Measurements from ENCODE around the gene MTCL3.

DNA sequence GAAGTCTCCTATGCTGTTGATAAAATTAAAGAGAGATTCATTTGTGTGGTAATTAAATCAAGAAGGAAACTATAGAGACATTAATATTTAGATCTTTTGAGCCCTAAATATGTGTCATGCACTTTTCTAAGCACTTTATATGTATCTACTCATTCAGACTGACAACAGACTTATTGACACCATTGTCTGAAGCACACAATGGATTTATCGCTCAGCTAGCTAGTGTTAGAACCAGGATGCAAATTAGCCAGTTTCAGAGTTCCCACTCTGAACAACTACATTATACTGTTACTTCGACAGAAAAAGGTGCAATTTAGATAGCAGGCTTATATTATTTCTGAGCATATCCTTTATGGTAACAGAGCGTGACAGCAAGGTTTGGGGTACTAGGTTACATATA lies 32.2 kb downstream of the MTCL3 start:
- TF ChIP-seq, protein P1, sequence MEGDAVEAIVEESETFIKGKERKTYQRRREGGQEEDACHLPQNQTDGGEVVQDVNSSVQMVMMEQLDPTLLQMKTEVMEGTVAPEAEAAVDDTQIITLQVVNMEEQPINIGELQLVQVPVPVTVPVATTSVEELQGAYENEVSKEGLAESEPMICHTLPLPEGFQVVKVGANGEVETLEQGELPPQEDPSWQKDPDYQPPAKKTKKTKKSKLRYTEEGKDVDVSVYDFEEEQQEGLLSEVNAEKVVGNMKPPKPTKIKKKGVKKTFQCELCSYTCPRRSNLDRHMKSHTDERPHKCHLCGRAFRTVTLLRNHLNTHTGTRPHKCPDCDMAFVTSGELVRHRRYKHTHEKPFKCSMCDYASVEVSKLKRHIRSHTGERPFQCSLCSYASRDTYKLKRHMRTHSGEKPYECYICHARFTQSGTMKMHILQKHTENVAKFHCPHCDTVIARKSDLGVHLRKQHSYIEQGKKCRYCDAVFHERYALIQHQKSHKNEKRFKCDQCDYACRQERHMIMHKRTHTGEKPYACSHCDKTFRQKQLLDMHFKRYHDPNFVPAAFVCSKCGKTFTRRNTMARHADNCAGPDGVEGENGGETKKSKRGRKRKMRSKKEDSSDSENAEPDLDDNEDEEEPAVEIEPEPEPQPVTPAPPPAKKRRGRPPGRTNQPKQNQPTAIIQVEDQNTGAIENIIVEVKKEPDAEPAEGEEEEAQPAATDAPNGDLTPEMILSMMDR (IDR thresholded peaks at IDR 0.05 in 8 of 11, conservative IDR thresholded peaks at IDR 0.05 in 3 of 11) = no peak
- TF ChIP-seq POLR2A (IDR thresholded peaks at IDR 0.05) = no peak
- TF ChIP-seq POLR2AphosphoS5 (IDR thresholded peaks at IDR 0.05) = no peak

Data from spleen (tissue), 7 donors.